Measurements from ENCODE around the gene KCNQ1. TPM values are rescaled to one million over a fixed set of nuclear protein-coding genes. Genes with fewer than 3 reads are reported as not detected.

The KCNQ1 gene
- total RNA-seq, 1 experiment from 2014 or later = 10.7 TPM

- H3K9ac ChIP-seq (ENCODE audit: low read length) = peak overlapping the region; percentile 96
- H3K4me3 ChIP-seq (replicated peaks in 1 of 2; ENCODE audit: low read depth in 1 of 2, low read length in 2 of 2) = peak overlapping the region; percentile 100
- H3K79me2 ChIP-seq (ENCODE audit: insufficient read depth, low read length) = peaks cover 20% of the 10 kb centered on the region
- H4K20me1 ChIP-seq (ENCODE audit: insufficient read depth) = no peaks in the 10 kb centered on the region
- CTCF ChIA-PET = interaction anchor here (0.6 to 5.0 kb wide), 10 partner anchors 13 to 491 kb away, joined by 3 to 42 read pairs (median 4); partner anchors contain the start of gene CD81
- no peaks in the 10 kb centered on the region for H3K27me3 ChIP-seq (ENCODE audit: insufficient read depth, low read length)
- H3K27ac ChIP-seq (ENCODE audit: low read depth, low read length) = peak overlapping the region; percentile 73
- H3K4me2 ChIP-seq (ENCODE audit: low read length) = peak overlapping the region; percentile 97
- H3K9me2 ChIP-seq (ENCODE audit: insufficient read depth) = no peaks in the 10 kb centered on the region
- H3K4me1 ChIP-seq (ENCODE audit: control insufficient read depth in 1 of 2, insufficient read depth in 2 of 2, low read length in 2 of 2) = peaks cover 16 to 27% of the 10 kb centered on the region in 2 experiments
- H2AFZ ChIP-seq (ENCODE audit: low read depth, low read length, poor library complexity, severe bottlenecking) = no peak overlapping the region
- TF ChIP-seq POLR2A (IDR thresholded peaks at IDR 0.05; ENCODE audit: borderline replicate concordance, extremely low read depth, insufficient read depth, insufficient read length) (no peak), ZFX (IDR thresholded peaks at IDR 0.05) (peak; percentile 97)
- intact Hi-C loops (cut with micrococcal nuclease) = loop anchor here (1.0 to 5.0 kb wide), 5 partner anchors 18 to 532 kb away; no protein-coding TSS in a partner anchor
- H3K9me3 ChIP-seq (ENCODE audit: control insufficient read depth in 1 of 2, insufficient read depth in 1 of 2, low read depth in 1 of 2, low read length in 2 of 2) = no peaks in the 10 kb centered on the region
- H3K36me3 ChIP-seq (ENCODE audit: control insufficient read depth in 1 of 2, insufficient read depth in 2 of 2, low read length in 2 of 2) = peaks cover 12 to 17% of the 10 kb centered on the region in 2 experiments; a peak in 3 of 4 replicates
- POLR2A ChIA-PET = interaction anchor here (0.9 to 2.2 kb wide), 5 partner anchors 13 to 25 kb away, joined by 3 to 7 read pairs (median 4); partner anchors contain the start of gene CD81
- no peak for DNase-seq (ENCODE audit: low read depth, low spot score)
- RAD21 ChIA-PET (ENCODE audit: low non-redundant PET in 1 of 2, low total read pairs in 2 of 2, uncharacterized antibody in 2 of 2, unreplicated experiment in 2 of 2) = interaction anchor here (0.6 to 2.0 kb wide), 6 partner anchors 19 to 245 kb away, joined by 3 to 9 read pairs (median 5); no protein-coding TSS in a partner anchor
- peak; percentile 1 for ATAC-seq
- BruUV-seq (replicated peaks) = TSS peak; percentile 68
These were observed 43.9 kb upstream of the KCNQ1 start for GRCh38 chr11:2400762-2401435.

- no peak for TF ChIP-seq EGR1 (IDR thresholded peaks at IDR 0.05; ENCODE audit: low read depth)
- peak in 2 of 3 experiments; percentile 49 to 52; a peak in 4 of 6 replicates for TF ChIP-seq CTCF (IDR thresholded peaks at IDR 0.05 in 2 of 3, conservative IDR thresholded peaks at IDR 0.05 in 1 of 3; ENCODE audit: borderline replicate concordance in 1 of 3, insufficient read depth in 1 of 3, low read depth in 2 of 3, low read length in 2 of 3)
- ATAC-seq (no peak), DNase-seq (ENCODE audit: low read depth, low spot score) (no peak)
- H3K9me2 ChIP-seq (ENCODE audit: insufficient read depth) = no peaks in the 10 kb centered on the region
- no peak overlapping the region for H2AFZ ChIP-seq (ENCODE audit: low read depth, low read length, poor library complexity, severe bottlenecking)
- peaks cover 11 to 15% of the 10 kb centered on the region in 2 experiments; a peak in 3 of 4 replicates for H3K36me3 ChIP-seq (ENCODE audit: control insufficient read depth in 1 of 2, insufficient read depth in 2 of 2, low read length in 2 of 2)
- H3K9me3 ChIP-seq (ENCODE audit: control insufficient read depth in 1 of 2, insufficient read depth in 1 of 2, low read depth in 1 of 2, low read length in 2 of 2) = no peaks in the 10 kb centered on the region
- intact Hi-C loops (cut with micrococcal nuclease) = loop anchor here (5.0 kb wide), 3 partner anchors 94 to 219 kb away; no protein-coding TSS in a partner anchor
- H3K4me1 ChIP-seq (ENCODE audit: control insufficient read depth in 1 of 2, insufficient read depth in 2 of 2, low read length in 2 of 2) = peaks cover 16 to 27% of the 10 kb centered on the region in 2 experiments
- peak overlapping the region; percentile 97 for H3K4me2 ChIP-seq (ENCODE audit: low read length)
- ChIA-PET CTCF (interaction anchor here (1.2 to 5.0 kb wide), 2 partner anchors 12 to 19 kb away, joined by 3 to 42 read pairs; no protein-coding TSS in a partner anchor), RAD21 (ENCODE audit: low non-redundant PET in 1 of 2, low total read pairs in 2 of 2, uncharacterized antibody in 2 of 2, unreplicated experiment in 2 of 2) (interaction anchor here in 1 of 2 experiments (0.9 to 2.0 kb wide), 2 partner anchors 18 to 97 kb away, joined by 4 to 7 read pairs; no protein-coding TSS in a partner anchor), POLR2A (interaction anchor here (2.2 kb wide), 1 partner anchor 24 kb away, joined by 7 read pairs; the partner anchor contains the start of gene CD81)
- BruUV-seq (replicated peaks) = no TSS peak
- peak overlapping the region; percentile 96 for H3K9ac ChIP-seq (ENCODE audit: low read length)
- H3K4me3 ChIP-seq (replicated peaks in 1 of 2; ENCODE audit: low read depth in 1 of 2, low read length in 2 of 2) = peak overlapping the region; percentile 100
- peaks cover 20% of the 10 kb centered on the region for H3K79me2 ChIP-seq (ENCODE audit: insufficient read depth, low read length)
- no peaks in the 10 kb centered on the region for H4K20me1 ChIP-seq (ENCODE audit: insufficient read depth)
- H3K27ac ChIP-seq (ENCODE audit: low read depth, low read length) = peak overlapping the region; percentile 73
- no peaks in the 10 kb centered on the region for H3K27me3 ChIP-seq (ENCODE audit: insufficient read depth, low read length)
These were observed 43.3 kb upstream of the KCNQ1 start for GRCh38 chr11:2401436-2401984.
